Upper lobe of left lung (tissue), 4 donors: Measurements from ENCODE around the gene SBSN.

Source experiments
- CTCF ChIP-seq, 6 experiments: fragments of 450-650 bp in 4 of 6; fragments of 200-600 bp in 2 of 6; sonication (generic) in 2 of 6; IDR thresholded peaks; one replicate each; pipeline ENCODE4 v1.5.1; 2016 to 2019; ENCODE audit warnings: antibody characterized with exemption in 6 of 6
- POLR2A ChIP-seq, 4 donors: fragments of 450-650 bp; IDR thresholded peaks; one replicate each; pipeline ENCODE4 v1.5.1; 2016 to 2017; ENCODE audit warnings: antibody characterized with exemption in 4 of 4, mild to moderate bottlenecking in 2 of 4

GRCh38 chr19:35474104-35474503, 54.0 kb downstream of the SBSN start:
- TF ChIP-seq CTCF (IDR thresholded peaks at IDR 0.05) (no peak), POLR2A (IDR thresholded peaks at IDR 0.05) (no peak)
